Endothelial cell of umbilical vein (primary cell): ENCODE data around the gene KLHL25. TPM values are rescaled to one million over a fixed set of nuclear protein-coding genes. Genes with fewer than 3 reads are reported as not detected.

Experiments
- BruUV-seq: library from RNA; stranded (reverse); fragments of 400-500 nt; replicated peaks from 2 replicates; lab custom pipeline; 2021; lab: Mats Ljungman, UMichigan
- CTCF ChIA-PET: fragments of 300-600, 350-600 bp; sonication (Branson Sonifier 250); formaldehyde crosslinking; loops from one replicate; lab custom pipeline; 2021; ENCODE audit warnings: antibody characterized with exemption, inconsistent platforms; lab: Charles Lee
- POLR2A ChIA-PET: fragments of 300-600, 350-600 bp; sonication (Branson Sonifier 250); formaldehyde crosslinking; loops from one replicate; lab custom pipeline; 2021; ENCODE audit warnings: antibody characterized with exemption, inconsistent platforms; lab: Charles Lee
- DNase-seq: peaks from one replicate; pipeline ENCODE4 v3.0.0-alpha.2; 2011; ENCODE audit warnings: low read depth, low spot score
- FAIRE-seq: peaks from 2 replicates; lab custom pipeline; 2011; peaks lifted over from hg19 to GRCh38; lab: Jason Lieb, UNC
- H2AFZ ChIP-seq: 2 replicates; pipeline ENCODE4 v1.6.0; 2012; ENCODE audit warnings: low read depth, low read length, control low read depth, inconsistent platforms
- H3K27ac ChIP-seq: 2 replicates; pipeline ENCODE4 v1.5.1; 2011; ENCODE audit warnings: low read depth, mild to moderate bottlenecking, control low read depth, low read length, moderate library complexity; ENCODE audit not compliant: insufficient read depth
- H3K27me3 ChIP-seq, 2 experiments: 2 replicates each; pipeline versions ENCODE4 v1.6.0 to v1.6.1; 2011; ENCODE audit warnings: low read length in 2 of 2, mixed read lengths in 1 of 2; ENCODE audit not compliant: control insufficient read depth in 2 of 2, insufficient read depth in 2 of 2
- H3K36me3 ChIP-seq, 2 experiments: 2 replicates in 1 of 2; 3 replicates in 1 of 2; pipeline ENCODE4 v1.5.1; 2011; ENCODE audit warnings: low read length in 2 of 2, mild to moderate bottlenecking in 1 of 2, moderate library complexity in 1 of 2; ENCODE audit not compliant: control insufficient read depth in 2 of 2, insufficient read depth in 2 of 2; ENCODE audit errors: extremely low read depth in 1 of 2
- H3K4me1 ChIP-seq: 3 replicates; pipeline ENCODE4 v1.5.1; 2011; ENCODE audit warnings: mild to moderate bottlenecking, low read length; ENCODE audit not compliant: control insufficient read depth, insufficient read depth; ENCODE audit errors: extremely low read depth
- H3K4me2 ChIP-seq: 2 replicates; pipeline ENCODE4 v1.6.1; 2011; ENCODE audit warnings: low read length, control low read depth, mixed read lengths; ENCODE audit not compliant: insufficient read depth
- H3K4me3 ChIP-seq, 3 experiments: fragments of 200-600 bp in 1 of 3; sonication (generic), shearing (Covaris generic) in 1 of 3; replicated peaks in 1 of 3; 2 replicates each; pipeline ENCODE4 v1.5.1; 2011 to 2016; ENCODE audit warnings: control low read depth in 3 of 3, low read length in 3 of 3, mild to moderate bottlenecking in 2 of 3, inconsistent platforms in 1 of 3, low read depth in 1 of 3, moderate library complexity in 1 of 3; ENCODE audit not compliant: insufficient read depth in 1 of 3
- H3K79me2 ChIP-seq: 2 replicates; pipeline ENCODE4 v1.6.0; 2012; ENCODE audit warnings: low read length, inconsistent platforms; ENCODE audit not compliant: control insufficient read depth, insufficient read depth
- H3K9ac ChIP-seq: replicated peaks from 2 replicates; pipeline ENCODE3; 2011; ENCODE audit warnings: low read length, control low read depth; ENCODE audit not compliant: insufficient read depth; ENCODE audit errors: extremely low read depth
- H3K9me1 ChIP-seq: replicated peaks from 3 replicates; pipeline ENCODE4 v1.6.0; 2011; ENCODE audit warnings: mild to moderate bottlenecking, low read length; ENCODE audit not compliant: control insufficient read depth, insufficient read depth; ENCODE audit errors: extremely low read depth
- H3K9me3 ChIP-seq: replicated peaks from 2 replicates; pipeline ENCODE4 v1.5.1; 2012; ENCODE audit warnings: low read length, inconsistent platforms; ENCODE audit not compliant: control insufficient read depth, insufficient read depth
- H4K20me1 ChIP-seq: replicated peaks from 2 replicates; pipeline ENCODE3; 2011; ENCODE audit warnings: mild to moderate bottlenecking, low read length; ENCODE audit not compliant: control insufficient read depth, insufficient read depth; ENCODE audit errors: extremely low read depth
- CTCF ChIP-seq, 2 donors: IDR thresholded peaks; 1 replicate in 1 of 2; 2 replicates in 1 of 2; pipeline ENCODE4 v1.5.1; 2011; ENCODE audit warnings: low read length in 2 of 2, mild to moderate bottlenecking in 2 of 2, moderate library complexity in 2 of 2, control low read depth in 1 of 2, inconsistent platforms in 1 of 2, low read depth in 1 of 2; ENCODE audit not compliant: insufficient read depth in 1 of 2; ENCODE audit errors: extremely low read depth in 1 of 2
- EZH2 ChIP-seq: IDR thresholded peaks from 2 replicates; pipeline ENCODE4 v1.6.1; 2012; ENCODE audit warnings: borderline replicate concordance, low read depth, mild to moderate bottlenecking, moderate library complexity, low read length, inconsistent platforms; ENCODE audit not compliant: severe bottlenecking
- FOS ChIP-seq: IDR thresholded peaks from 2 replicates; pipeline ENCODE4 v1.6.1; 2011; ENCODE audit warnings: mild to moderate bottlenecking, low read length, moderate library complexity, borderline replicate concordance; ENCODE audit not compliant: insufficient read depth
- GATA2 ChIP-seq: IDR thresholded peaks from 2 replicates; pipeline ENCODE4 v1.7.0; 2011; ENCODE audit warnings: low read depth, mild to moderate bottlenecking, moderate library complexity, mixed read lengths, low read length; ENCODE audit not compliant: insufficient read length, insufficient read depth
- JUN ChIP-seq: IDR thresholded peaks from 2 replicates; pipeline ENCODE4 v1.6.1; 2011; ENCODE audit warnings: borderline replicate concordance, low read depth; ENCODE audit not compliant: insufficient read length, insufficient read depth
- MAX ChIP-seq: IDR thresholded peaks from 2 replicates; pipeline ENCODE4 v1.6.1; 2011; ENCODE audit not compliant: insufficient read depth, insufficient read length
- MYC ChIP-seq: IDR thresholded peaks from one replicate; pipeline ENCODE4 v1.6.1; 2011; ENCODE audit warnings: mild to moderate bottlenecking, low read depth, low read length
- POLR2A ChIP-seq: IDR thresholded peaks from 2 replicates; pipeline ENCODE4 v1.6.1; 2012; ENCODE audit warnings: low read depth, mild to moderate bottlenecking, control low read depth, low read length
- POLR2AphosphoS5 ChIP-seq: IDR thresholded peaks from 2 replicates; pipeline ENCODE4 v1.6.1; 2012; ENCODE audit warnings: low read depth, mild to moderate bottlenecking, control low read depth, low read length, moderate library complexity; ENCODE audit not compliant: insufficient read depth
- dilution Hi-C: fragments of 300-500 bp; cut with MboI; formaldehyde crosslinking; loops from one replicate; pipeline ENCODE4 v1.15.0; 2019; ENCODE audit warnings: low sequenced_read_pairs; ENCODE audit not compliant: extremely low pct_ligation_motif_present
- intact Hi-C: fragments of 100-400 bp; cut with micrococcal nuclease; formaldehyde crosslinking; loops from one replicate; pipeline ENCODE4 v1.10.0; 2022
- polyA plus RNA-seq, 4 experiments: library from polyadenylated mRNA; depleted of rRNA in 3 of 4; stranded (reverse) in 3 of 4; unstranded in 1 of 4; fragments of >200 nt; gene quantifications; 2 replicates each; pipeline versions ENCODE4 v1.2.1 to v1.2.3, GENCODE V29; 2011 to 2012; ENCODE audit warnings: missing spikeins in 1 of 4
- total RNA-seq: library from RNA; stranded (reverse); gene quantifications from 2 replicates; pipeline ENCODE4 v1.2.3, GENCODE V29; 2021

Gene KLHL25
- total and polyA plus RNA-seq, 2 donors (not counting 3 experiments of a cell fraction or from before 2014, with no cell fraction given) = 5.4 to 6.4 TPM

- CTCF ChIA-PET = interaction anchor here (0.7 to 4.1 kb wide), 3 partner anchors 34 to 99 kb away, joined by 3 to 37 read pairs (median 3); partner anchors contain the start of gene KLHL25
- H3K4me2 ChIP-seq = no peak overlapping the region
Observed at GRCh38 chr15:85828874-85829273, 34.1 kb upstream of the KLHL25 start.

GRCh38 chr15:85828126-85828525 is 33.4 kb upstream of the KLHL25 start:
- TF ChIP-seq FOS (no peak), JUN (no peak), MAX (no peak), MYC (no peak), POLR2A (no peak), POLR2AphosphoS5 (no peak), GATA2 (no peak), CTCF (IDR thresholded peaks at IDR 0.05; ENCODE audit: extremely low read depth in 1 of 2, insufficient read depth in 1 of 2, low read depth in 1 of 2, low read length in 2 of 2) (no peak), EZH2 (no peak)
- peaks cover 4 to 5% of the 10 kb centered on the region in 2 experiments for H3K27me3 ChIP-seq
- no peaks in the 10 kb centered on the region for H3K4me1 ChIP-seq
- H2AFZ ChIP-seq = no peak overlapping the region
- dilution Hi-C loops (no loop called here), intact Hi-C loops (no loop called here)
- ChIA-PET CTCF (interaction anchor here (0.7 to 2.4 kb wide), 2 partner anchors 33 to 98 kb away, joined by 3 to 5 read pairs; partner anchors contain the start of gene KLHL25), POLR2A (no interaction called here)
- H3K36me3 ChIP-seq = no peaks in the 10 kb centered on the region
- H3K4me3 ChIP-seq = no peak overlapping the region
- DNase-seq (no peak), FAIRE-seq (no peak)
- H3K9me1 ChIP-seq = no peaks in the 10 kb centered on the region
- no peak overlapping the region for H3K4me2 ChIP-seq
- no peaks in the 10 kb centered on the region for H3K9me3 ChIP-seq
- H3K79me2 ChIP-seq = no peaks in the 10 kb centered on the region
- no peak overlapping the region for H3K9ac ChIP-seq
- no peaks in the 10 kb centered on the region for H4K20me1 ChIP-seq
- no peak overlapping the region for H3K27ac ChIP-seq
- no TSS peak for BruUV-seq

More at GRCh38 chr15:85828874-85829273, 34.1 kb upstream of the KLHL25 start:
- H3K9ac ChIP-seq = no peak overlapping the region
- TF ChIP-seq MYC = no peak
- TF ChIP-seq POLR2A = no peak
- no peak for FAIRE-seq
- no TSS peak for BruUV-seq
- intact Hi-C loops (no loop called here), dilution Hi-C loops (no loop called here)
- no peaks in the 10 kb centered on the region for H3K36me3 ChIP-seq
- H3K79me2 ChIP-seq = no peaks in the 10 kb centered on the region
- H3K9me1 ChIP-seq = no peaks in the 10 kb centered on the region
- no peak for DNase-seq
- H3K27me3 ChIP-seq = peaks cover 4 to 5% of the 10 kb centered on the region in 2 experiments
- no peak overlapping the region for H3K27ac ChIP-seq
- H3K4me1 ChIP-seq = no peaks in the 10 kb centered on the region
- no peak overlapping the region for H3K4me3 ChIP-seq
- no peak overlapping the region for H2AFZ ChIP-seq
- H4K20me1 ChIP-seq = no peaks in the 10 kb centered on the region
- no peaks in the 10 kb centered on the region for H3K9me3 ChIP-seq
- POLR2A ChIA-PET = no interaction called here
